HCT116 (cell line): Measurements from ENCODE around the gene FAM180A. TPM values are rescaled to one million over a fixed set of nuclear protein-coding genes. Genes with fewer than 3 reads are reported as not detected.

Experiments used
- ATAC-seq: fragments of 200-7000 bp; cut with Tn5 transposase; 2 replicates; pipeline ENCODE4 v1.9.1; 2020; ENCODE audit warnings: mild to moderate bottlenecking, moderate library complexity
- BruUV-seq: library from RNA; stranded (reverse); fragments of 400-500 nt; replicated peaks from 2 replicates; lab custom pipeline; 2021; lab: Mats Ljungman, UMichigan
- CTCF ChIA-PET: fragments of 300-600 bp; sonication (Branson Sonifier 250); formaldehyde crosslinking; loops from one replicate; lab custom pipeline; 2021; ENCODE audit warnings: antibody characterized with exemption; lab: Charles Lee
- POLR2A ChIA-PET: fragments of 300-600, 350-600 bp; sonication (Branson Sonifier 250); formaldehyde crosslinking; loops from one replicate; lab custom pipeline; 2021; ENCODE audit warnings: antibody characterized with exemption; lab: Charles Lee
- RAD21 ChIA-PET, 2 experiments: fragments of 300-600 bp; sonication (Branson Sonifier 250); formaldehyde crosslinking; loops; one replicate each; lab custom pipeline; 2023; ENCODE audit warnings: low total read pairs in 2 of 2; ENCODE audit not compliant: uncharacterized antibody in 2 of 2, unreplicated experiment in 2 of 2, low non-redundant PET in 1 of 2; lab: Charles Lee
- DNase-seq: peaks from one replicate; pipeline ENCODE4 v3.0.0-alpha.2; 2010; ENCODE audit warnings: low read depth, low spot score
- H2AFZ ChIP-seq: fragments of 200-600 bp; shearing (Covaris generic), sonication (generic); 2 replicates; pipeline ENCODE4 v1.6.1; 2017; ENCODE audit warnings: low read depth, mixed run types, mixed read lengths, antibody characterized with exemption, low read length; ENCODE audit not compliant: poor library complexity, severe bottlenecking
- H3K27ac ChIP-seq: 2 replicates; pipeline ENCODE4 v1.5.1; 2012; ENCODE audit warnings: low read depth, low read length
- H3K27me3 ChIP-seq: fragments of 200-600 bp; sonication (generic); 2 replicates; pipeline ENCODE4 v1.6.1; 2016; ENCODE audit warnings: mixed run types, low read length, mixed read lengths; ENCODE audit not compliant: insufficient read depth
- H3K36me3 ChIP-seq, 2 experiments: fragments of 200-500 bp in 1 of 2; fragments of 200-600 bp in 1 of 2; sonication (Bioruptor generic) in 1 of 2; sonication (generic) in 1 of 2; 2 replicates each; pipeline versions ENCODE4 v1.5.1 to v1.6.1; 2014 to 2016; ENCODE audit warnings: low read length in 2 of 2, inconsistent platforms in 1 of 2, mixed read lengths in 1 of 2, mixed run types in 1 of 2; ENCODE audit not compliant: insufficient read depth in 2 of 2, control insufficient read depth in 1 of 2
- H3K4me1 ChIP-seq, 2 experiments: fragments of 200-600 bp in 1 of 2; sonication (generic) in 1 of 2; 2 replicates each; pipeline versions ENCODE4 v1.5.1 to v1.6.1; 2012 to 2017; ENCODE audit warnings: low read length in 2 of 2, inconsistent platforms in 1 of 2, mild to moderate bottlenecking in 1 of 2, mixed read lengths in 1 of 2, mixed run types in 1 of 2, moderate library complexity in 1 of 2; ENCODE audit not compliant: insufficient read depth in 2 of 2, control insufficient read depth in 1 of 2
- H3K4me2 ChIP-seq: fragments of 200-600 bp; sonication (generic); 2 replicates; pipeline ENCODE4 v1.6.1; 2017; ENCODE audit warnings: mixed run types, low read length, mixed read lengths
- H3K4me3 ChIP-seq, 2 experiments: fragments of 200-600 bp in 1 of 2; sonication (generic) in 1 of 2; replicated peaks in 1 of 2; 2 replicates each; pipeline ENCODE4 v1.5.1; 2011 to 2016; ENCODE audit warnings: low read length in 2 of 2, control low read depth in 1 of 2, low read depth in 1 of 2, mild to moderate bottlenecking in 1 of 2, mixed read lengths in 1 of 2, mixed run types in 1 of 2
- H3K79me2 ChIP-seq: fragments of 200-600 bp; sonication (generic); 2 replicates; pipeline ENCODE4 v1.6.1; 2017; ENCODE audit warnings: mild to moderate bottlenecking, mixed run types, low read length, moderate library complexity, mixed read lengths; ENCODE audit not compliant: insufficient read depth
- H3K9ac ChIP-seq: fragments of 200-600 bp; sonication (generic); 2 replicates; pipeline ENCODE4 v1.6.1; 2016; ENCODE audit warnings: low read length, mixed read lengths
- H3K9me2 ChIP-seq: fragments of 200-600 bp; sonication (generic), shearing (Covaris generic); 2 replicates; pipeline ENCODE4 v1.6.1; 2017; ENCODE audit warnings: mixed run types, mild to moderate bottlenecking, moderate library complexity; ENCODE audit not compliant: insufficient read depth
- H3K9me3 ChIP-seq, 2 experiments: fragments of 200-500 bp in 1 of 2; fragments of 200-600 bp in 1 of 2; sonication (Bioruptor generic) in 1 of 2; sonication (generic) in 1 of 2; 2 replicates each; pipeline ENCODE4 v1.6.1; 2014 to 2017; ENCODE audit warnings: low read length in 2 of 2, mixed read lengths in 2 of 2, inconsistent platforms in 1 of 2, low read depth in 1 of 2, mild to moderate bottlenecking in 1 of 2, mixed run types in 1 of 2, moderate library complexity in 1 of 2; ENCODE audit not compliant: control insufficient read depth in 1 of 2, insufficient read depth in 1 of 2
- H4K20me1 ChIP-seq: fragments of 200-600 bp; sonication (generic), shearing (Covaris generic); 2 replicates; pipeline ENCODE4 v1.6.1; 2017; ENCODE audit warnings: mixed run types, mild to moderate bottlenecking, moderate library complexity; ENCODE audit not compliant: insufficient read depth
- ATF3 ChIP-seq: IDR thresholded peaks from 2 replicates; pipeline ENCODE4 v1.6.1; 2012
- CEBPB ChIP-seq: IDR thresholded peaks from 2 replicates; pipeline ENCODE4 v1.6.1; 2012; ENCODE audit warnings: low read depth
- CTCF ChIP-seq, 3 experiments: fragments of 200-600 bp in 1 of 3; sonication (generic) in 1 of 3; IDR thresholded peaks in 2 of 3; conservative IDR thresholded peaks in 1 of 3; 2 replicates each; pipeline ENCODE4 v1.5.1; 2012 to 2017; ENCODE audit warnings: low read depth in 2 of 3, low read length in 2 of 3, antibody characterized with exemption in 1 of 3, borderline replicate concordance in 1 of 3, control low read depth in 1 of 3, mild to moderate bottlenecking in 1 of 3, mixed read lengths in 1 of 3, mixed run types in 1 of 3, moderate library complexity in 1 of 3; ENCODE audit not compliant: insufficient read depth in 1 of 3
- FOSL1 ChIP-seq: IDR thresholded peaks from 2 replicates; pipeline ENCODE4 v1.6.1; 2012; ENCODE audit warnings: low read depth
- RAD21 ChIP-seq: IDR thresholded peaks from 2 replicates; pipeline ENCODE4 v1.6.1; 2012; ENCODE audit warnings: low read depth, mild to moderate bottlenecking
- SRF ChIP-seq: IDR thresholded peaks from 2 replicates; pipeline ENCODE4 v1.6.1; 2012; ENCODE audit warnings: low read depth
- ZNF274 ChIP-seq: fragments of 200-500 bp; sonication (Bioruptor generic); IDR thresholded peaks from 2 replicates; pipeline ENCODE4 v1.6.1; 2014; ENCODE audit warnings: mild to moderate bottlenecking, low read depth, low read length, inconsistent platforms
- intact Hi-C: fragments of 100-400 bp; cut with micrococcal nuclease; formaldehyde crosslinking; loops from 2 replicates; pipeline ENCODE4 v1.10.0; 2022
- total RNA-seq: library from RNA; stranded (reverse); gene quantifications from one replicate; pipeline ENCODE4 v1.2.1, GENCODE V29; 2021; ENCODE audit not compliant: unreplicated experiment

Gene FAM180A
- total RNA-seq, 1 experiment from 2014 or later = 0.59 TPM

DNA sequence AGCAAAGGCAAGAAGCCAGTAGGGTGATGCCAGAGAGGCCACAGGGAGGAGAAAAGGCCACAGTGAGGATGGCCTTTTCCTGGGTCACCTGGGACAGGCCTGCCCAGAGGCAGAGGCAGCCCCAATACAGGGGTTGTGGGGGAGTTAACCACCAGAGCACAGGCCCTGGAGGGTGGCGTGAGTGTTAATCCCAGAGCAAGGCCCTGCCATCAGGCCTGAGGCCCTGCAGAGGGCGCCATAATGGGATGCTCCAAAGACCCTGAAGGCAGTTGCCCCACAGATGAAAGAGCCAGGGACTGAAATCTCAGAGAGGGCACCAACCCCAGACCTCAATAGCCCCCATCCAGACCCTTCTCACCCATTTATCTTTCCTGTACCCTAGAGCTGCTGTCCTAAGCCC, 44.5 kb downstream of the FAM180A start (continued):
- no peak for TF ChIP-seq CEBPB

DNA sequence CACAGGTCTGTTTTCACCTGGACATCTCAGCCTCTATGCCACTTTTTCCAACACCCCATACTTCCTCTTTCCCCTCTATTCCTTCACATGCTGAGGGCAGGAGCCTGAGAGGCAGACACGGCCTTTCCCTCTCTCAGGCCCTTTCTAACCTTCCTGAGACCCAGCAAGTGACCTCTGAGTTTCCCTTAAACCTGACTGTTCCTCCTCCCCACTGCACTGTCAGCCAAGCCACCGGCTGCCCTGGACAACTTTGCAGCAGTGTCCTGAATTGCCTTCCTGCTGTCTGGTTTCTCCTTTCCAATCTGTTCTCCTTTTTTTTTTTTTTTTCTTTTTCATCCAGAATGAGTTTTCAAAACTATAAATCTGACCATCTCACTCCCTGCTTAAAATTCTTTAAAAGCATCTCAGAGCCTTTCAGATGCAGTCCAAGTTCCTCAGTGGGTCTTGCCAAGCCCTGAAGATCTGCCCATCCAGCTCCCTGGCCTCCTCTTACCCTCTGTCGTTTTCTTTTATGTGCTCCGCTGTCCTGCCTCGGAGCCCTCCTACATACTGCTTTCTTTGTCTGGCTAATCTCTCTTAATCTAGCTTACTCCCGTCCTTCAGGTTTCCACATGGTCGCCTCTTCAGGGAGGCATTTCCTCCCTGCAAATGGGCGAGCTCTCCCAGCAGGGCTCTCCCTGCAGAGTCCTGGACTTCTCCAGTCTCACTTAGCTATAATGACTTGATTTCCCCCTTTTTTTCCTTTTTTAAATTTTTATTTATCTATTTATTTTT, 51.1 kb downstream of the FAM180A start:
- Histone ChIP-seq H3K9ac (no peak overlapping the region), H3K9me3 (no peaks in the 10 kb centered on the region), H3K79me2 (no peaks in the 10 kb centered on the region), H3K4me1 (peaks cover 0 to under 1% of the 10 kb centered on the region in 2 experiments; a peak in 1 of 4 replicates), H3K36me3 (no peaks in the 10 kb centered on the region), H2AFZ (no peak overlapping the region), H3K9me2 (no peaks in the 10 kb centered on the region), H3K4me3 (no peak overlapping the region), H3K4me2 (no peak overlapping the region), H3K27me3 (no peaks in the 10 kb centered on the region), H4K20me1 (no peaks in the 10 kb centered on the region), H3K27ac (no peak overlapping the region)
- intact Hi-C loops = no loop called here
- ChIA-PET RAD21 (no interaction called here), CTCF (interaction anchor here (1.0 kb wide), 1 partner anchor 14 kb away, joined by 3 read pairs; no protein-coding TSS in a partner anchor), POLR2A (no interaction called here)
- DNase-seq = no peak
- TF ChIP-seq ZNF274 = no peak
- TF ChIP-seq FOSL1 = no peak
- TF ChIP-seq ATF3 = no peak
- TF ChIP-seq RAD21 = no peak
- no peak for TF ChIP-seq CTCF (IDR thresholded peaks at IDR 0.05 in 2 of 3, conservative IDR thresholded peaks at IDR 0.05 in 1 of 3; ENCODE audit: borderline replicate concordance in 1 of 3, insufficient read depth in 1 of 3, low read depth in 2 of 3, low read length in 2 of 3)
- TF ChIP-seq SRF = no peak
- no peak for ATAC-seq
- BruUV-seq = no TSS peak
